H9 (cell line): ENCODE data around the gene ARIH1. TPM values are rescaled to one million over a fixed set of nuclear protein-coding genes. Genes with fewer than 3 reads are reported as not detected.

ENCODE experiments used
- DNase-seq: peaks from one replicate; pipeline ENCODE4 v3.0.0-alpha.2; 2017
- H2AFZ ChIP-seq: one replicate; pipeline ENCODE4 v1.6.1; 2013; ENCODE audit warnings: mild to moderate bottlenecking, low read length, control low read depth, moderate library complexity
- H2AK5ac ChIP-seq: 2 replicates; pipeline ENCODE4 v1.6.1; 2013; ENCODE audit warnings: low read length, control low read depth, mixed read lengths; ENCODE audit not compliant: insufficient read length
- H2BK120ac ChIP-seq: one replicate; pipeline ENCODE4 v1.6.1; 2013; ENCODE audit warnings: low read depth, mild to moderate bottlenecking, low read length, control low read depth, inconsistent platforms; ENCODE audit not compliant: poor library complexity, severe bottlenecking
- H2BK12ac ChIP-seq: 2 replicates; pipeline ENCODE4 v1.6.1; 2013; ENCODE audit warnings: low read length, control low read depth, mixed read lengths, low read depth; ENCODE audit not compliant: insufficient read length
- H2BK15ac ChIP-seq: 2 replicates; pipeline ENCODE4 v1.6.1; 2013; ENCODE audit warnings: low read depth, low read length, control low read depth
- H2BK20ac ChIP-seq: one replicate; pipeline ENCODE4 v1.6.1; 2013; ENCODE audit warnings: low read depth, mild to moderate bottlenecking, low read length, control low read depth, inconsistent platforms; ENCODE audit not compliant: poor library complexity, severe bottlenecking
- H2BK5ac ChIP-seq: 2 replicates; pipeline ENCODE4 v1.6.1; 2013; ENCODE audit warnings: low read length, control low read depth, mixed read lengths; ENCODE audit not compliant: insufficient read length
- H3K14ac ChIP-seq: 2 replicates; pipeline ENCODE4 v1.6.1; 2013; ENCODE audit warnings: low read length, control low read depth; ENCODE audit not compliant: insufficient read depth
- H3K18ac ChIP-seq: 2 replicates; pipeline ENCODE4 v1.6.1; 2013; ENCODE audit warnings: low read depth, mild to moderate bottlenecking, mixed read lengths, low read length, control low read depth; ENCODE audit not compliant: insufficient read length
- H3K23ac ChIP-seq: 2 replicates; pipeline ENCODE4 v1.6.1; 2013; ENCODE audit warnings: low read length, control low read depth, mixed read lengths, low read depth; ENCODE audit not compliant: insufficient read length
- H3K23me2 ChIP-seq: 2 replicates; pipeline ENCODE4 v1.6.1; 2013; ENCODE audit warnings: low read depth, mild to moderate bottlenecking, mixed read lengths, low read length, control low read depth; ENCODE audit not compliant: insufficient read length, poor library complexity, severe bottlenecking
- H3K27ac ChIP-seq: 2 replicates; pipeline ENCODE4 v1.5.1; 2013; ENCODE audit warnings: low read length, control low read depth, mixed read lengths, low read depth; ENCODE audit not compliant: insufficient read length
- H3K27me3 ChIP-seq: 2 replicates; pipeline ENCODE4 v1.6.1; 2013; ENCODE audit warnings: low read length, control low read depth, inconsistent platforms; ENCODE audit not compliant: insufficient read depth
- H3K4ac ChIP-seq: 2 replicates; pipeline ENCODE4 v1.6.1; 2013; ENCODE audit warnings: low read depth, mild to moderate bottlenecking, control low read depth, inconsistent platforms, low read length, moderate library complexity
- H3K4me1 ChIP-seq: 2 replicates; pipeline ENCODE4 v1.6.1; 2013; ENCODE audit warnings: low read length, control low read depth, inconsistent platforms; ENCODE audit not compliant: insufficient read depth
- H3K4me2 ChIP-seq: 2 replicates; pipeline ENCODE4 v1.6.1; 2013; ENCODE audit warnings: low read length, control low read depth, mixed read lengths; ENCODE audit not compliant: insufficient read length, insufficient read depth
- H3K56ac ChIP-seq: 2 replicates; pipeline ENCODE4 v1.6.1; 2013; ENCODE audit warnings: low read depth, mild to moderate bottlenecking, mixed read lengths, low read length, control low read depth; ENCODE audit not compliant: insufficient read length
- H3K79me1 ChIP-seq: 2 replicates; pipeline ENCODE4 v1.6.1; 2013; ENCODE audit warnings: low read depth, mild to moderate bottlenecking, moderate library complexity, low read length, control low read depth, inconsistent platforms; ENCODE audit not compliant: insufficient read depth, poor library complexity, severe bottlenecking
- H3K79me2 ChIP-seq: 2 replicates; pipeline ENCODE4 v1.6.1; 2013; ENCODE audit warnings: low read length, control low read depth, inconsistent platforms; ENCODE audit not compliant: insufficient read depth
- H3K9ac ChIP-seq: 2 replicates; pipeline ENCODE4 v1.6.1; 2013; ENCODE audit warnings: low read length, control low read depth, mixed read lengths; ENCODE audit not compliant: insufficient read length; ENCODE audit errors: extremely low read depth
- H3K9me3 ChIP-seq: one replicate; pipeline ENCODE4 v1.6.1; 2013; ENCODE audit warnings: low read depth, low read length, inconsistent platforms; ENCODE audit not compliant: control insufficient read depth
- H3T11ph ChIP-seq: one replicate; pipeline ENCODE4 v1.6.1; 2013; ENCODE audit warnings: mild to moderate bottlenecking, low read length, control low read depth, inconsistent platforms
- H4K20me1 ChIP-seq: one replicate; pipeline ENCODE4 v1.6.1; 2013; ENCODE audit not compliant: control insufficient read depth, insufficient read length, insufficient read depth
- H4K5ac ChIP-seq: 2 replicates; pipeline ENCODE4 v1.6.1; 2013; ENCODE audit warnings: low read depth, mild to moderate bottlenecking, mixed read lengths, low read length, control low read depth; ENCODE audit not compliant: insufficient read length
- H4K8ac ChIP-seq: replicated peaks from 2 replicates; pipeline ENCODE4 v1.6.1; 2013; ENCODE audit warnings: low read length, control low read depth, mixed read lengths, low read depth; ENCODE audit not compliant: insufficient read length
- H4K91ac ChIP-seq: 2 replicates; pipeline ENCODE4 v1.6.1; 2013; ENCODE audit warnings: low read depth, mild to moderate bottlenecking, moderate library complexity, mixed read lengths, low read length, control low read depth; ENCODE audit not compliant: insufficient read length
- H3K27ac Mint-ChIP-seq, 3 experiments: 2 replicates in 2 of 3; 3 replicates in 1 of 3; pipeline ENCODE4 v1.8.0; 2020 to 2021; ENCODE audit warnings: mixed read lengths in 3 of 3, mild to moderate bottlenecking in 1 of 3, moderate library complexity in 1 of 3
- H3K27me3 Mint-ChIP-seq: 2 replicates; pipeline ENCODE4 v1.8.0; 2021; ENCODE audit warnings: low read depth, mild to moderate bottlenecking, moderate library complexity, mixed read lengths
- H3K36me3 Mint-ChIP-seq, 3 experiments: 2 replicates in 2 of 3; 3 replicates in 1 of 3; pipeline ENCODE4 v1.8.0; 2020 to 2021; ENCODE audit warnings: low read depth in 3 of 3, mixed read lengths in 3 of 3; ENCODE audit not compliant: insufficient read depth in 1 of 3
- H3K4me1 Mint-ChIP-seq, 2 experiments: 2 replicates each; pipeline ENCODE4 v1.8.0; 2020; ENCODE audit warnings: mixed read lengths in 2 of 2
- H3K4me3 Mint-ChIP-seq, 2 experiments: 2 replicates in 1 of 2; 3 replicates in 1 of 2; pipeline ENCODE4 v1.8.0; 2020 to 2021; ENCODE audit warnings: mild to moderate bottlenecking in 2 of 2, mixed read lengths in 2 of 2, moderate library complexity in 1 of 2
- H3K9me3 Mint-ChIP-seq, 2 experiments: 2 replicates in 1 of 2; 3 replicates in 1 of 2; pipeline ENCODE4 v1.8.0; 2020; ENCODE audit warnings: mild to moderate bottlenecking in 2 of 2, mixed read lengths in 2 of 2, moderate library complexity in 1 of 2
- WGBS: extraction: QIAGEN DNeasy Blood & Tissue Kit; methylation state at CpG from one replicate; pipeline ENCODE4 v1.1.7; 2013; ENCODE audit warnings: missing lambda C conversion rate, low lambda C conversion rate, mixed read lengths; ENCODE audit not compliant: insufficient read length; ENCODE audit errors: extremely low coverage; 5-methylcytosine and 5-hydroxymethylcytosine counted together
- total RNA-seq: library from RNA; stranded (reverse); gene quantifications from 2 replicates; pipeline ENCODE4 v1.2.1, GENCODE V29; 2021
- TF ChIP-seq, protein P1 (sequence below): fragments of 200-600 bp; sonication (generic); conservative IDR thresholded peaks from 3 replicates; pipeline ENCODE4 v1.8.0; 2021; ENCODE audit warnings: antibody characterized with exemption, mild to moderate bottlenecking

ARIH1 gene
- total RNA-seq, 1 experiment from 2014 or later, result 158 TPM

DNA sequence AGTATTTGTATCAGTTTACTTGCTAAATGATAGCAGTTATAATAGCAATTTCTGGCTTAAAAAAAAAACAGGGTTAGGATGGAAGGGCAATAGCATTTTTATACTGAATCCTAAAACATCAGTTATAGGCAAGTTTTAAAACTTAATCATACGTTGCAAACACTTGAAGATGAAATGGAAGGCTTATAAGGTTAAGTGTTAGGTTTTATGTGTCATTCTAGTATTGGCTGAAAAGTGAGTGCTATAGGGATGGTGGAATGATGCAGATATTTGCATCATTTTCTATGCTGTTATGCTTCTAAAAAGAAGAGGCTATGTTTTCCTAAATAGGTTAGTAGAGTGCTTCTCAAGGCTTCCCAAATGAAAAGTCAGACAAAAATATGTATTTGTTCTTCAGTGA lies 23.3 kb downstream of the ARIH1 start:
- TF ChIP-seq, protein P1, sequence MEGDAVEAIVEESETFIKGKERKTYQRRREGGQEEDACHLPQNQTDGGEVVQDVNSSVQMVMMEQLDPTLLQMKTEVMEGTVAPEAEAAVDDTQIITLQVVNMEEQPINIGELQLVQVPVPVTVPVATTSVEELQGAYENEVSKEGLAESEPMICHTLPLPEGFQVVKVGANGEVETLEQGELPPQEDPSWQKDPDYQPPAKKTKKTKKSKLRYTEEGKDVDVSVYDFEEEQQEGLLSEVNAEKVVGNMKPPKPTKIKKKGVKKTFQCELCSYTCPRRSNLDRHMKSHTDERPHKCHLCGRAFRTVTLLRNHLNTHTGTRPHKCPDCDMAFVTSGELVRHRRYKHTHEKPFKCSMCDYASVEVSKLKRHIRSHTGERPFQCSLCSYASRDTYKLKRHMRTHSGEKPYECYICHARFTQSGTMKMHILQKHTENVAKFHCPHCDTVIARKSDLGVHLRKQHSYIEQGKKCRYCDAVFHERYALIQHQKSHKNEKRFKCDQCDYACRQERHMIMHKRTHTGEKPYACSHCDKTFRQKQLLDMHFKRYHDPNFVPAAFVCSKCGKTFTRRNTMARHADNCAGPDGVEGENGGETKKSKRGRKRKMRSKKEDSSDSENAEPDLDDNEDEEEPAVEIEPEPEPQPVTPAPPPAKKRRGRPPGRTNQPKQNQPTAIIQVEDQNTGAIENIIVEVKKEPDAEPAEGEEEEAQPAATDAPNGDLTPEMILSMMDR, result no peak
- H3K27ac ChIP-seq, result no peak overlapping the region
- no peak overlapping the region for H2AK5ac ChIP-seq
- H3K9me3 ChIP-seq, result no peaks in the 10 kb centered on the region
- H3K23ac ChIP-seq, result no peak overlapping the region
- H3K14ac ChIP-seq, result no peak overlapping the region
- H4K20me1 ChIP-seq, result no peaks in the 10 kb centered on the region
- no peak overlapping the region for H3K9ac ChIP-seq
- H2BK15ac ChIP-seq, result no peak overlapping the region
- H2AFZ ChIP-seq, result no peak overlapping the region
- no CpG with 5 or more reads among the region's 1 CpG for WGBS
- H3K4me1 ChIP-seq, result no peaks in the 10 kb centered on the region; the same call in 1 of the 2 replicates
- H3K36me3 Mint-ChIP-seq, result peaks cover 4 to 15% (median 11%) of the 10 kb centered on the region in 3 experiments; a peak in 5 of 7 replicates
- H3K9me3 Mint-ChIP-seq, result no peaks in the 10 kb centered on the region
- H4K8ac ChIP-seq, result no peak overlapping the region
- H3K27me3 Mint-ChIP-seq, result no peaks in the 10 kb centered on the region
- H3K4me3 Mint-ChIP-seq, result no peak overlapping the region
- no peaks in the 10 kb centered on the region for H3K79me1 ChIP-seq
- no peak overlapping the region for H2BK120ac ChIP-seq
- no peak for DNase-seq
- H2BK5ac ChIP-seq, result no peak overlapping the region
- H4K91ac ChIP-seq, result no peak overlapping the region
- H3K79me2 ChIP-seq, result peaks cover 32% of the 10 kb centered on the region; the same call in 1 of the 2 replicates
- no peak overlapping the region for H3K56ac ChIP-seq
- H3K4me1 Mint-ChIP-seq, result peaks cover 17 to 24% of the 10 kb centered on the region in 2 experiments
- no peak overlapping the region for H4K5ac ChIP-seq
- H3K27ac Mint-ChIP-seq, result peak overlapping the region in 1 of 3 experiments; percentile 15; a peak in 1 of 7 replicates
- H2BK20ac ChIP-seq, result no peak overlapping the region
- H3K4ac ChIP-seq, result no peak overlapping the region
- H3K4me2 ChIP-seq, result no peak overlapping the region
- H3T11ph ChIP-seq, result no peak overlapping the region
- H3K27me3 ChIP-seq, result no peaks in the 10 kb centered on the region
- H3K23me2 ChIP-seq, result no peaks in the 10 kb centered on the region
- no peak overlapping the region for H3K18ac ChIP-seq
- no peak overlapping the region for H2BK12ac ChIP-seq
